ENCODE data around the gene NOS2.

DNA sequence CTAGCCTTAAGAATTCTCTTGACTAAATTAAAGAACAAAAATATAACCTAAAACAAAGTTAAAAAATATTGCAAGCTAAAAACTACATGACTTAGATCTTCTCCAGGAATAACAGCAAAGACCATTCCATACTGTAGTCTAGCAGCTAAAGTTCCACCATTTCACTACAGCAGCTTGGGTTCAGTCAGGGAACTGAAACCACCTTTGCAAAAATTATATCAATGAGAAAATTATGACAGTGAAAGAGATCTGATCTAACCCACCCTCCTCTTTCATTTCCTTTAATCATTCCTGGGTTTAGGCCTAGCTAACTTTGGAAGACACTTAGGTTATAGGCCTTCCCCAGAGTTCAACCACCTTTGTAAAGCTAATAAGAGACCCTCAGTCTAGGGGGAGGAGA is 36.3 kb upstream of the NOS2 start:
- no peak for TF ChIP-seq EZH2phosphoT487 (IDR thresholded peaks at IDR 0.05; ENCODE audit: borderline replicate concordance, low read length)
- TF ChIP-seq, protein P1, sequence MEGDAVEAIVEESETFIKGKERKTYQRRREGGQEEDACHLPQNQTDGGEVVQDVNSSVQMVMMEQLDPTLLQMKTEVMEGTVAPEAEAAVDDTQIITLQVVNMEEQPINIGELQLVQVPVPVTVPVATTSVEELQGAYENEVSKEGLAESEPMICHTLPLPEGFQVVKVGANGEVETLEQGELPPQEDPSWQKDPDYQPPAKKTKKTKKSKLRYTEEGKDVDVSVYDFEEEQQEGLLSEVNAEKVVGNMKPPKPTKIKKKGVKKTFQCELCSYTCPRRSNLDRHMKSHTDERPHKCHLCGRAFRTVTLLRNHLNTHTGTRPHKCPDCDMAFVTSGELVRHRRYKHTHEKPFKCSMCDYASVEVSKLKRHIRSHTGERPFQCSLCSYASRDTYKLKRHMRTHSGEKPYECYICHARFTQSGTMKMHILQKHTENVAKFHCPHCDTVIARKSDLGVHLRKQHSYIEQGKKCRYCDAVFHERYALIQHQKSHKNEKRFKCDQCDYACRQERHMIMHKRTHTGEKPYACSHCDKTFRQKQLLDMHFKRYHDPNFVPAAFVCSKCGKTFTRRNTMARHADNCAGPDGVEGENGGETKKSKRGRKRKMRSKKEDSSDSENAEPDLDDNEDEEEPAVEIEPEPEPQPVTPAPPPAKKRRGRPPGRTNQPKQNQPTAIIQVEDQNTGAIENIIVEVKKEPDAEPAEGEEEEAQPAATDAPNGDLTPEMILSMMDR (IDR thresholded peaks at IDR 0.05; ENCODE audit: low read depth, low read length, poor library complexity, severe bottlenecking), result no peak
